OCI-LY3 (cell line): ENCODE data around the gene RELN.

Experiments
- EZH2phosphoT487 ChIP-seq: fragments of 200-600 bp; shearing (Covaris generic); IDR thresholded peaks from 2 replicates; pipeline ENCODE4 v1.6.1; 2018; ENCODE audit warnings: antibody characterized with exemption, mixed run types, low read depth
- TF ChIP-seq, protein P1 (sequence below): fragments of 200-600, 300-600 bp; sonication (generic); IDR thresholded peaks from 2 replicates; pipeline ENCODE4 v1.5.1; 2014; ENCODE audit warnings: antibody characterized with exemption, low read length, low read depth

DNA sequence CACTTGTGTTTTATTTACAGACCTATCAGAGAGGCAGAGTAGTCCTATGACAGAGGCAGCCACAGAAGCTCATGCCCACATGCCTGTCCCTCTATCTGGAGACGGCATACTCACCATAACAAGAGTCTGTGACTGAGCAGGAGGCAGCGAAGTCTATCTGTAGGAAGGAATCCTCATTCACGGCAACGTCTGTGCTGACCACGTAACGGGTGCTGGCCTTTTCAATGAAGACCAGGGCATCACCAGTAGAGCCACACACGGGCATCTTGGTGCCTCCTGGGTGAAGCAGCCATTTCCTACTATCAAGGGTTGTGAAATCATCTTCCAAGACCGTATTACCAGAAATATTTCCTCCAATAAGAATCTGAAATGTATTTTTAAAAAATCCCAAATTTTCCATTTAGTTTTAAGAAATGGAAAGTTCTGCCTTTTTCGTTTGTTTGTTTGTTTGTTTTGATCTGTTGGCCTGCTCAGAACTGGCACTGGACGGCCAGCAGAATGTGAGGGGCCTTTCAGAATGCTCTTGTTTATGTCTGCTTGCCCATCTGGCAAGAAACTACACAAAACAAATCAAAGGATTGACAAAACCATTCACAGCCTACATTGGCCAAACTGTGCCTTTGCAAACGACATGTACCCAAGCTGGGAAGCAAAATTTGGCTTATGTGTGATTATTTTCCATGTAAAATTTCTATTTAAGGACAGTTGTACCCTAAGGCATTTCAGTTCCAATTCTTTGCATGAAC, 450.3 kb downstream of the RELN start:
- TF ChIP-seq EZH2phosphoT487: no peak
- TF ChIP-seq, protein P1, sequence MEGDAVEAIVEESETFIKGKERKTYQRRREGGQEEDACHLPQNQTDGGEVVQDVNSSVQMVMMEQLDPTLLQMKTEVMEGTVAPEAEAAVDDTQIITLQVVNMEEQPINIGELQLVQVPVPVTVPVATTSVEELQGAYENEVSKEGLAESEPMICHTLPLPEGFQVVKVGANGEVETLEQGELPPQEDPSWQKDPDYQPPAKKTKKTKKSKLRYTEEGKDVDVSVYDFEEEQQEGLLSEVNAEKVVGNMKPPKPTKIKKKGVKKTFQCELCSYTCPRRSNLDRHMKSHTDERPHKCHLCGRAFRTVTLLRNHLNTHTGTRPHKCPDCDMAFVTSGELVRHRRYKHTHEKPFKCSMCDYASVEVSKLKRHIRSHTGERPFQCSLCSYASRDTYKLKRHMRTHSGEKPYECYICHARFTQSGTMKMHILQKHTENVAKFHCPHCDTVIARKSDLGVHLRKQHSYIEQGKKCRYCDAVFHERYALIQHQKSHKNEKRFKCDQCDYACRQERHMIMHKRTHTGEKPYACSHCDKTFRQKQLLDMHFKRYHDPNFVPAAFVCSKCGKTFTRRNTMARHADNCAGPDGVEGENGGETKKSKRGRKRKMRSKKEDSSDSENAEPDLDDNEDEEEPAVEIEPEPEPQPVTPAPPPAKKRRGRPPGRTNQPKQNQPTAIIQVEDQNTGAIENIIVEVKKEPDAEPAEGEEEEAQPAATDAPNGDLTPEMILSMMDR: no peak
